ENCODE results near the gene KANSL2.

DNA sequence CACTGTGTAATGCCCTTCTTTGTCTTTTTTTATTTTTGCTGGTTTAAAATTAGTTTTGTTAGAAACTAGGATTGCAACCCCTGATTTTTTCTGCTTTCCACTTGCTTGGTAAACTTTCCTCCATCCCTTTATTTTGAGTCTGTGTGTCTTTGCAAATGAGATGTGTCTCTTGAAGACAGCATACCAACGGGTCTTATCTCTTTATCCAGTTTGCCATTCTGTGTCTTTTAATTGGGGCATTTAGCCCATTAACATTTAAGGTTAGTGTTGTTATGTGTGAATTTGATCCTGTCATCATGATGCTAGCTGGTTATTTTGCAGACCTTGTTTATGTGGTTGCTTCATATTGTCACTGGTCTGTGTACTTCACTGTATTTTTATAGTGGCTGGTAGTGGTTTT, 68.7 kb downstream of the KANSL2 start:
- TF ChIP-seq CTCF (IDR thresholded peaks at IDR 0.05) = no peak
- no peak for TF ChIP-seq POLR2A (IDR thresholded peaks at IDR 0.05)

Data from testis (tissue), 2 donors.